ENCODE measurements around the gene PLPP3.
A peak's percentile ranks its signal among the peaks of the same experiment; 100 is the strongest.

The PLPP3 gene

GRCh38 chr1:56496821-56497772 is 82.3 kb downstream of the PLPP3 start:
- Histone ChIP-seq H3K9me3 (ENCODE audit: control insufficient read depth, insufficient read depth, low read depth, low read length) (no peaks in the 10 kb centered on the region), H3K4me3 (ENCODE audit: low read depth, low read length) (no peak overlapping the region), H3K27ac (ENCODE audit: extremely low read depth, low read depth, low read length) (no peak overlapping the region), H3K36me3 (ENCODE audit: control insufficient read depth in 2 of 2, insufficient read depth in 1 of 2, low read length in 2 of 2) (peaks cover 0 to 29% of the 10 kb centered on the region in 2 experiments; a peak in 1 of 3 replicates), H3K4me1 (ENCODE audit: control insufficient read depth, insufficient read depth, low read length) (peaks cover 13% of the 10 kb centered on the region; the same call in 1 of the 2 replicates)
- CTCF ChIA-PET: no interaction called here
- POLR2A ChIA-PET: interaction anchor here (0.7 kb wide), 1 partner anchor 1067 kb away, joined by 3 read pairs; no protein-coding TSS in a partner anchor
- TF ChIP-seq ZNF239 (tag by site-specific recombination; IDR thresholded peaks at IDR 0.05) (no peak), ZEB2 (tag by site-specific recombination; IDR thresholded peaks at IDR 0.05) (peak; percentile 43; the same call in 1 of the 2 replicates), ZIC2 (tag by site-specific recombination; IDR thresholded peaks at IDR 0.05) (peak; percentile 19; the same call in 1 of the 2 replicates), TSHZ1 (tag by site-specific recombination; IDR thresholded peaks at IDR 0.05; ENCODE audit: borderline replicate concordance) (peak; percentile 26; the same call in 1 of the 2 replicates), ATF2 (tag by site-specific recombination; IDR thresholded peaks at IDR 0.05; ENCODE audit: low read depth) (no peak), ZNF664 (tag by site-specific recombination; IDR thresholded peaks at IDR 0.05) (0 out of 2 replicates have a peak, but pooled peaks have one; percentile 30), ZNF561 (tag by site-specific recombination; IDR thresholded peaks at IDR 0.05; ENCODE audit: borderline replicate concordance) (peak; percentile 17; the same call in 1 of the 2 replicates), OSR2 (tag by site-specific recombination; IDR thresholded peaks at IDR 0.05) (peak; percentile 68), HOXA7 (CRISPR knock-in tag; IDR thresholded peaks at IDR 0.05; ENCODE audit: borderline replicate concordance) (no peak), ZNF843 (tag by site-specific recombination; IDR thresholded peaks at IDR 0.05) (0 out of 2 replicates have a peak, but pooled peaks have one; percentile 59), AEBP2 (tag by site-specific recombination; IDR thresholded peaks at IDR 0.05; ENCODE audit: borderline replicate concordance) (no peak), MZF1 (tag by site-specific recombination; IDR thresholded peaks at IDR 0.05; ENCODE audit: borderline replicate concordance) (no peak), ZNF513 (tag by site-specific recombination; IDR thresholded peaks at IDR 0.05) (no peak), ZBTB8A (tag by site-specific recombination; IDR thresholded peaks at IDR 0.05) (0 out of 2 replicates have a peak, but pooled peaks have one; percentile 26), ZNF654 (tag by site-specific recombination; IDR thresholded peaks at IDR 0.05; ENCODE audit: low read depth) (no peak), FEZF1 (tag by site-specific recombination; IDR thresholded peaks at IDR 0.05) (peak; percentile 79)
- TF ChIP-seq, protein P1, sequence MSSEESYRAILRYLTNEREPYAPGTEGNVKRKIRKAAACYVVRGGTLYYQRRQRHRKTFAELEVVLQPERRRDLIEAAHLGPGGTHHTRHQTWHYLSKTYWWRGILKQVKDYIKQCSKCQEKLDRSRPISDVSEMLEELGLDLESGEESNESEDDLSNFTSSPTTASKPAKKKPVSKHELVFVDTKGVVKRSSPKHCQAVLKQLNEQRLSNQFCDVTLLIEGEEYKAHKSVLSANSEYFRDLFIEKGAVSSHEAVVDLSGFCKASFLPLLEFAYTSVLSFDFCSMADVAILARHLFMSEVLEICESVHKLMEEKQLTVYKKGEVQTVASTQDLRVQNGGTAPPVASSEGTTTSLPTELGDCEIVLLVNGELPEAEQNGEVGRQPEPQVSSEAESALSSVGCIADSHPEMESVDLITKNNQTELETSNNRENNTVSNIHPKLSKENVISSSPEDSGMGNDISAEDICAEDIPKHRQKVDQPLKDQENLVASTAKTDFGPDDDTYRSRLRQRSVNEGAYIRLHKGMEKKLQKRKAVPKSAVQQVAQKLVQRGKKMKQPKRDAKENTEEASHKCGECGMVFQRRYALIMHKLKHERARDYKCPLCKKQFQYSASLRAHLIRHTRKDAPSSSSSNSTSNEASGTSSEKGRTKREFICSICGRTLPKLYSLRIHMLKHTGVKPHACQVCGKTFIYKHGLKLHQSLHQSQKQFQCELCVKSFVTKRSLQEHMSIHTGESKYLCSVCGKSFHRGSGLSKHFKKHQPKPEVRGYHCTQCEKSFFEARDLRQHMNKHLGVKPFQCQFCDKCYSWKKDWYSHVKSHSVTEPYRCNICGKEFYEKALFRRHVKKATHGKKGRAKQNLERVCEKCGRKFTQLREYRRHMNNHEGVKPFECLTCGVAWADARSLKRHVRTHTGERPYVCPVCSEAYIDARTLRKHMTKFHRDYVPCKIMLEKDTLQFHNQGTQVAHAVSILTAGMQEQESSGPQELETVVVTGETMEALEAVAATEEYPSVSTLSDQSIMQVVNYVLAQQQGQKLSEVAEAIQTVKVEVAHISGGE (tag by site-specific recombination; conservative IDR thresholded peaks at IDR 0.05; ENCODE audit: low read depth): no peak
- TF ChIP-seq, protein P2, sequence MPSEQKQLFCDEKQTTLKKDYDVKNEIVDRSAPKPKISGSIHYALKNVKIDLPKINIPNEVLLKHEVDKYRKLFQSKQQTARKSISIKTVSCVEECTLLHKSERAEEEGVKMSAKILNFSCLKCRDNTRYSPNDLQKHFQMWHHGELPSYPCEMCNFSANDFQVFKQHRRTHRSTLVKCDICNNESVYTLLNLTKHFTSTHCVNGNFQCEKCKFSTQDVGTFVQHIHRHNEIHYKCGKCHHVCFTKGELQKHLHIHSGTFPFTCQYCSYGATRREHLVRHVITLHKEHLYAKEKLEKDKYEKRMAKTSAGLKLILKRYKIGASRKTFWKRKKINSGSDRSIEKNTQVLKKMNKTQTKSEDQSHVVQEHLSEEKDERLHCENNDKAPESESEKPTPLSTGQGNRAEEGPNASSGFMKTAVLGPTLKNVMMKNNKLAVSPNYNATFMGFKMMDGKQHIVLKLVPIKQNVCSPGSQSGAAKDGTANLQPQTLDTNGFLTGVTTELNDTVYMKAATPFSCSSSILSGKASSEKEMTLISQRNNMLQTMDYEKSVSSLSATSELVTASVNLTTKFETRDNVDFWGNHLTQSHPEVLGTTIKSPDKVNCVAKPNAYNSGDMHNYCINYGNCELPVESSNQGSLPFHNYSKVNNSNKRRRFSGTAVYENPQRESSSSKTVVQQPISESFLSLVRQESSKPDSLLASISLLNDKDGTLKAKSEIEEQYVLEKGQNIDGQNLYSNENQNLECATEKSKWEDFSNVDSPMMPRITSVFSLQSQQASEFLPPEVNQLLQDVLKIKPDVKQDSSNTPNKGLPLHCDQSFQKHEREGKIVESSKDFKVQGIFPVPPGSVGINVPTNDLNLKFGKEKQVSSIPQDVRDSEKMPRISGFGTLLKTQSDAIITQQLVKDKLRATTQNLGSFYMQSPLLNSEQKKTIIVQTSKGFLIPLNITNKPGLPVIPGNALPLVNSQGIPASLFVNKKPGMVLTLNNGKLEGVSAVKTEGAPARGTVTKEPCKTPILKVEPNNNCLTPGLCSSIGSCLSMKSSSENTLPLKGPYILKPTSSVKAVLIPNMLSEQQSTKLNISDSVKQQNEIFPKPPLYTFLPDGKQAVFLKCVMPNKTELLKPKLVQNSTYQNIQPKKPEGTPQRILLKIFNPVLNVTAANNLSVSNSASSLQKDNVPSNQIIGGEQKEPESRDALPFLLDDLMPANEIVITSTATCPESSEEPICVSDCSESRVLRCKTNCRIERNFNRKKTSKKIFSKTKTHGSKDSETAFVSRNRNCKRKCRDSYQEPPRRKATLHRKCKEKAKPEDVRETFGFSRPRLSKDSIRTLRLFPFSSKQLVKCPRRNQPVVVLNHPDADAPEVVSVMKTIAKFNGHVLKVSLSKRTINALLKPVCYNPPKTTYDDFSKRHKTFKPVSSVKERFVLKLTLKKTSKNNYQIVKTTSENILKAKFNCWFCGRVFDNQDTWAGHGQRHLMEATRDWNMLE (tag by site-specific recombination; conservative IDR thresholded peaks at IDR 0.05; ENCODE audit: low read depth): no peak

All from HEK293 (cell line).